Epithelial cell of proximal tubule (primary cell): ENCODE data around the gene OR51M1. TPM values are rescaled to one million over a fixed set of nuclear protein-coding genes. Genes with fewer than 3 reads are reported as not detected.

Source experiments
- DNase-seq: peaks from one replicate; pipeline ENCODE4 v3.0.0-alpha.2; 2011; ENCODE audit warnings: low read depth
- H3K4me3 ChIP-seq: 2 replicates; pipeline ENCODE4 v1.5.1; 2011; ENCODE audit warnings: low read depth, mild to moderate bottlenecking, low read length
- total RNA-seq: library from RNA; depleted of rRNA; stranded (reverse); fragments of >200 nt; gene quantifications from 2 replicates; pipeline ENCODE4 v1.2.3, GENCODE V29; 2015
- TF ChIP-seq, protein P1 (sequence below): conservative IDR thresholded peaks from 2 replicates; pipeline ENCODE4 v1.5.1; 2012; ENCODE audit warnings: low read depth, mild to moderate bottlenecking, low read length

OR51M1 gene
- total RNA-seq, 1 donor from 2014 or later, result not detected

DNA sequence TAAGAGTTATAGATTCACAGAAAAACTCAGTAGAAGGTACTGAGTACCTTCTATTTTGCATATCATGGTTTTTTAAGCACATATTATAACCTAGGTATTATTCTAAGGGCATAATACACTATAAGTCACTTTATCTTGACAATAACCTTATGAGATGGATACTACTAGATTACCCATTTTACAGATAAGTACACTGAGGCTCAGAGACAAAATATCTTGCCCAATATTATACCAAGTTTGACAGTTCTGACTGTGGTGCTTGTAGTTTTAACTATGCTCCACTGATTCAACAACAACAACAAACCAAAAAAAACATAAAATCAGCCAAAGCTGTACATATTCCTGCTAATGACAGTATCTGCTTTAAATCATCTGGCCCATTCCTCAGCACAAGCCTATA is 10.5 kb downstream of the OR51M1 start:
- no peak for DNase-seq
- TF ChIP-seq, protein P1, sequence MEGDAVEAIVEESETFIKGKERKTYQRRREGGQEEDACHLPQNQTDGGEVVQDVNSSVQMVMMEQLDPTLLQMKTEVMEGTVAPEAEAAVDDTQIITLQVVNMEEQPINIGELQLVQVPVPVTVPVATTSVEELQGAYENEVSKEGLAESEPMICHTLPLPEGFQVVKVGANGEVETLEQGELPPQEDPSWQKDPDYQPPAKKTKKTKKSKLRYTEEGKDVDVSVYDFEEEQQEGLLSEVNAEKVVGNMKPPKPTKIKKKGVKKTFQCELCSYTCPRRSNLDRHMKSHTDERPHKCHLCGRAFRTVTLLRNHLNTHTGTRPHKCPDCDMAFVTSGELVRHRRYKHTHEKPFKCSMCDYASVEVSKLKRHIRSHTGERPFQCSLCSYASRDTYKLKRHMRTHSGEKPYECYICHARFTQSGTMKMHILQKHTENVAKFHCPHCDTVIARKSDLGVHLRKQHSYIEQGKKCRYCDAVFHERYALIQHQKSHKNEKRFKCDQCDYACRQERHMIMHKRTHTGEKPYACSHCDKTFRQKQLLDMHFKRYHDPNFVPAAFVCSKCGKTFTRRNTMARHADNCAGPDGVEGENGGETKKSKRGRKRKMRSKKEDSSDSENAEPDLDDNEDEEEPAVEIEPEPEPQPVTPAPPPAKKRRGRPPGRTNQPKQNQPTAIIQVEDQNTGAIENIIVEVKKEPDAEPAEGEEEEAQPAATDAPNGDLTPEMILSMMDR, result no peak
- no peak overlapping the region for H3K4me3 ChIP-seq

DNA sequence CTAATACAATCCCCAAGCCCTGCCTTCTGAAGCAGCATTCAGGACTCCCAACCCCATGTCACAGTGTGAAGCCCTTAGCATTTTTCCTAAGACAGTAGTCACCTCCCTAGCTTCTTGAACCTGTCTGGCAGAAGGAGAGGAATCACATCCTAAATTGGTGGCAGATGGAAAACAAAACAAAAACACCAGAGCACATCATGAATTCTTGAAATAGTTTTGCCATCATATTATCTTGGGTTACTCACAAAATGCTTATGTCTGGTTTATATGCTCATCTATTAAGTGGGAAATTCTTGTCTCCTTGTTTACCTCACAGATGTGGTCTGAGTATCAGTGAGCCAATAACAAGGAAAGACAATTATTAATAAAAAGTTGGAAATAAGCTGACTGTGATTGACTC is 15.3 kb downstream of the OR51M1 start:
- TF ChIP-seq, protein P1, result no peak
- H3K4me3 ChIP-seq, result no peak overlapping the region
- no peak for DNase-seq

DNA sequence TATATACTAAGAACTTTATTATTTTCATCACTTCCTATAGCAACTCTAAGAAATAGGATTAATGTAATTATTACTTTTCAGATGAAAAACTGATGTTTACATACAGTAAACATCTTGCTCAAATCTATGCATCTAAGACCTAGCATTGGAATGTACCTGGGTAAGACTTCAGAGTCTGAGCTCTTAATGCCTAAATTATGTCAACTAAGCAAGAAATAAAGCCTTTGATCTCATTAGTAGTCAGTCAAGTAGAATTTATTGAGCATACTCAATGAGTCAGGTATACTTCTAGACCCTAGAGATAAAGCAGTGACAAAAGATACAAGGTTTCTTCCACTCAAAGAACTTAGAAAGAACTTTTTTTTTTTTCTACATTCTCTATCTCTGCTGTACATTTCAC is 21.6 kb downstream of the OR51M1 start:
- no peak overlapping the region for H3K4me3 ChIP-seq
- TF ChIP-seq, protein P1, result no peak
- DNase-seq, result no peak

DNA sequence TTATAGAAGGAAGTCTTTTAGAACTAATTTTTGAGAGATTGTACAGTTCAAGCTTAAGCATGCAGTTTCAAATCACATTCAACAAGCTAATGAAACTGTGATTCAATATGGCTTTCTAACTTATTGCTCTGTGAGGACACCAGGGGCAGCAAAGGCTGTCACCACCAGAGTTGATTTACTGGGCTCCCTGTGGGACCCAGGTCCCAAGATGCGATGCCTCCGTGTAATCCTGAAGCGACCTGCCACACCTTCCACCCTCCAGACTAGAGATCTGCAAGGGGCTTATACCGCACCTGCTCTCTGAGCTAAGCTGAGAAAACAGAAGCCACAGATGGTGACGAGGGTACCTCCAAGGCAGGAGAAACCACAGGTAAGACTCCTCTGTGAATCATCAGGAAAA is 37.4 kb downstream of the OR51M1 start:
- H3K4me3 ChIP-seq, result no peak overlapping the region
- DNase-seq, result no peak
- TF ChIP-seq, protein P1, result no peak

DNA sequence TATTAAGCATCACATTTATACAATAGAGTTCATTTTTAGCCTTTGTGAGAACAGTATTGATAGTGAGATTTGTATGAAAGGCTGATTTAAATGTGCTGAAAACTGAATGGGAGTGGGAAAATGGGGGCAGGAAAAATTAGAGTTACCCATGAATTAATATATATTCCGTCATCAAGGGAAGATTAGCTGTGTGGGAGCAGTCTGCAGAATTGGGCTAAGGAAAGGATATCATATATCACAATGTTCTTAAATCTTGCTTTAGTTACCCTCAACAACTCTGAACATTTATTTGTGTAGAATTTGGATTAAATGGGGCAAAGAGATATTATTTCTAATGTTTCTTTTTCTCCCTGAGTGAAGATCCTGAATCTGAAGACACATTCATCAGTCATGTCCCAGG is 38.2 kb downstream of the OR51M1 start, which contains the start of gene OR51Q1:
TSS of gene OR51Q1 (plus strand) at position 301 of the 400 bp plus-strand sequence. CDS start at position 391, 90 bp downstream.
- no peak for DNase-seq
- H3K4me3 ChIP-seq, result no peak within 1 kb of the TSS
- TF ChIP-seq, protein P1, result no peak

DNA sequence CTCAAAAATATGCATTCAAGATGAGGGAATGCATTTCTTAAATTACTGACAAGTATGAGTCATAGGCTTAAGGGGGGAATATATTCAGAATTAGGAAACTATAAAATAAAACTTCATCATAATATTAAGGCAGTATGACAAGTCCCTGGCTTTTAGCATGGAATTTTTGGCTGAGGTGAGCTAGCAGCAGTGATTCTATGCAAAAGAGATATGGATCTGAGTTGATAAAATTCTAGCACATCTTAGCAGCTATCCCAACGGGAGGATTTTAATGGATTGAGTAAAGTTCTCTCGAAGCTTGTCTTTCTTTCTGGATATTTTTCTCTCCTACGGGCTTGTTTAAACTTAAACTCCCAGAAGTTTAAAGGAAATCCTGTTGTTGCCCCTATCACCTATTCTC is 39.5 kb downstream of the OR51M1 start:
- TF ChIP-seq, protein P1, result no peak
- H3K4me3 ChIP-seq, result no peak overlapping the region
- DNase-seq, result no peak

DNA sequence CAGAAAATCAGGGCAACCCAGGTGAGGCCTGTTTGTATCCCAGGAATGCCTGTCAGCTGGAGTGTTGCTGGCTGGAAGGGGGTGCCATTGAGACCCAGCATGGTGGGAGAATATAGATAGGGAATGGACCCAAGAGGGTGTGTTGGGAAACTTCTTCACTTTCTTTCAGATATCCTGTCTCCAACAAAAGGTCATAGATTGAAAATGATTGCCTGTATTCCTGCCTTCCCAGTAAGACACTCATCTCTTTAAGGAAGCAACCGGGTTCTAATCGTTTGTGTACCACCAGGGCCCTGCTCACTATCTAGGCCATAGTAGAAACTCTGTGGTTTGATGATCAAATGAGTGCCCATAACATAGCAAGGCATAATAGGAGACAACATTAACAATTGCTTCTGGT is 57.8 kb downstream of the OR51M1 start, which contains the start of gene OR51I1:
TSS of gene OR51I1 (minus strand) at position 101 of the 400 bp plus-strand sequence. CDS start at position 101, 0 bp downstream.
- TF ChIP-seq, protein P1, result no peak
- no peak for DNase-seq
- no peak within 1 kb of the TSS for H3K4me3 ChIP-seq
